Stimulated activated CD8-positive, alpha-beta memory T cell treated with anti-CD3 and anti-CD28 coated beads, Interleukin-2, amount 100 ng/mL, for 1 hour (primary cell): ENCODE results near the gene KCNMA1.

ENCODE experiments used
- DNase-seq, 2 donors: peaks; one replicate each; pipeline ENCODE4 v3.0.0-alpha.2; 2020; ENCODE audit warnings: low read depth in 2 of 2

KCNMA1 gene

DNA sequence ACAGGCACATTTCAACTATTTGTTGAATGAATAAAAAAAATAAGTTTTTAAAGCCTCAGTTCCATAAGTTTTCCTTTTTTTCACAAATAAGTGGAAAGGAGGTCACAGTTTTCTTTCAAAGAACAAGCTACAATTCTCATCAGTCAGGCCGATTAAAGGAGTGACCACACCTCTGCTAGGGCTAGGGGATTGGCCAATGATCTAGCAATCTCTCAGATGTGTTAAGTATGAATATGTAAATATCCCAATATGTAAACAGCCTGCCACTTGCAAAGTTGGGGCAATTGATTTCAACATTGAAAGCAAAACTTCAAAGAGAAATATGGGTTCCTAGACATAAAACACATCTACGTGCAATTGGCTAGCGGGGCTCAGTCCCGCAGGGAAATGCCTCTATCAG, 614.9 kb downstream of the KCNMA1 start:
- DNase-seq, result no peak

DNA sequence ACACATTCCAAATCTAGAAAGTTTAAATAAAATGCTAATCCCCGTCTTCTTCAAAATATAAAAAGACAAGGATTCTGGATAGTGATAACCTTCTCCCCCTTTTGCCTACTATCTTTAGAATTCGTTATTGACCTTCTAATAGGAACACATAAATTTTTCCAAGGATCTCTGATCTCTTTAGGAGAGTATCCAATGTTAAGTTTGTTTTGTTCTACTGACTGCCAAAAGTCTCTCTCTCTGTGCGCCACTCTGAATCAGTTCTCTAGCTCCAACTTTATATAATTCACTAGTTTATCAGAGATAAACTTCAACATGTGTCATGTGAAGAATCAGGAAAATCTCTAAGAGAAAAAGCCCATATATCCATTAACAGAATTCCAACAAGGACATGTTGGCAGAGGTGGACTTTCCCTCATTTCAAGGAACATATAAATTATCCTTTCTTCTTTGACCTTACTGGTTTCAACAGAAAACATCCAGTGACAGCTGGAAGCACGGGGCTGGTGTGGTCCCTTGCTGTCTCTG, 615.6 kb downstream of the KCNMA1 start:
- no peak for DNase-seq

DNA sequence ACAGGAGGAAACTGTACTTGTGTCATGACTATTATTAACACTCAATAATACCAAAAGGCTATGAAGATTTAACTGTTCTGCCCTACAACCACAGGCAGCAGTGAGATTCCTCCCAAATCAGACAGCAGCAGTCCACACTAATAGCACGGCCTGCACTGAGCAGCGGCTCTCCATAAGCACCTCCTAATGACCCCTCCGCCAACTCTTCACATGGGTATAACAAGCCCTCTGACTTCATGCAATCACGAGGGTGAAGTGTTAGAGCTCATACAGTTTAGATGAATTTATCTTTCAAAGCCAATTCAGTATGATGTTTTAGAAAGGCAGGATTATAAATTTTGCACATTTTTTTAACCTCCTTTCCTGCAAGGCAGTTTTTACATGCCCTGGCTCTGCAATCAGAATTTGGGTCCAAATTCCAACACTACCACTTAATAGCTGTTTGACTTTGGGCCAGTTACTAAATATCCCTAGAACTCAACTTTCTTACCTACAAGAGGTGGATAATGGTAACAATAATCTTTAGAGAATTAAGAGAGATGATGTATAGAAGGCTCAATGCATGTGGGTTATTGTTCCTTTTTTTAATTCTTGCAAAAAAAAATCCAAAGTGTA, 617.1 kb downstream of the KCNMA1 start:
- DNase-seq, result no peak

DNA sequence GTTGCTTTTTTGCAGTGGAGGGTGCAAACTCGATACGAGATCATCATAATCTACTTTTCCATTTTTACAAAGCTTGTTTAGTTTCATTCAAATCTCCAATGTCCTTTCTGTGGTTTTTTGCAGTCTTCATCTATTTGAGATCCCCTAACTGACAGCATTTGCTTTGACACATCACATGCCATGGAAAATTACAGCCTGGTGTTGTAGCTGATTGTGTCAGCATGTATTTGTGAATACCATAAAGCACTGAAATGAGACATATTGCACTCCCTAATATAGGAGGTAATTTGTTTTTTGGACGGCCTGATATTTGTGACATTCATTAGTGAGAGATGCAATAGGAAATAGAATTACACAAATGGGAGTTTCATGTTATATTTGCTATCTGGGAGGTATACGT, 620.8 kb downstream of the KCNMA1 start:
- no peak for DNase-seq

DNA sequence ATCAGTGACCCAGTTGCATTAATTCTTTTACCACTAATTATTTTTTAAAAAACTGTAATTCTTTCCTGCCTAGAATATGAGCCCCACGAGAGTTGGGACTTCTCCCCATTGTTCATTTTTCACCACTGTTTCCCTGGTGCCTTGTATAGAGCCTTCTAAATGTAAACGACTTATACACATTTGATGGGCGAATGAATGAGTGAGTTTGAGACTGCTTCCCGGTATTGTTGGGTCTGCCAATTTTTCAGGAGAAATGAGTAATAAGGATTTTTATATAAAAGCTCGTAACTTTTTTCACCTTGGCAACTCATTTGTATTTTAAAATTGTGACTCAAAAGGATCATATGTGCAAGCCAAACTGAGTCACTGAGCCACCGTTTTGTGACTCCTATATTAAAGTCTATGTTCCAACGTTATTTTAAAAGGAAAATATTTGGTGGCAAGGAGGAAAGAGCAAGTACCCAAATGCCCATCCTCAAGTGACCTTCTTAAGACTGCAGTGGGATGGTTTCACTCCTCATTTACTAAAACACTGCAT, 621.3 kb downstream of the KCNMA1 start:
- DNase-seq, result no peak

DNA sequence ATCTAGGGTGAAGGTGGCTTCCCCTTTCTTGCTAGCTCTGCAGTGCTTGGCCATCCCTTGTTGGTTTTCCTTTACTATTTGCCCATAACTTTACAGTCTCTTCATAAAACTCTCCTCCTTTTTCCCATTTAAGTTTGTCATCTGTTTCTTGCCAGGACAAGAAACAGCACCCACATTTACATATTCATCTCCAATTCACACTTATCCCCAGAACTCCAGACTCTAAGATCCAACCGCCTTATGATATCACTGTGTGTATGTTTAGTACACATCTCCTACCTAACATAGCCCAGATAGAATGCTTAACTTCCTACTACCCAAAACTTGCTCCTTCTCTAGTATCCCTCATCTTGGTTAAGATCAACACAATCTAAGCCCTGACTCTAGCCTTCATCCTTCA, 622.2 kb downstream of the KCNMA1 start:
- no peak for DNase-seq

DNA sequence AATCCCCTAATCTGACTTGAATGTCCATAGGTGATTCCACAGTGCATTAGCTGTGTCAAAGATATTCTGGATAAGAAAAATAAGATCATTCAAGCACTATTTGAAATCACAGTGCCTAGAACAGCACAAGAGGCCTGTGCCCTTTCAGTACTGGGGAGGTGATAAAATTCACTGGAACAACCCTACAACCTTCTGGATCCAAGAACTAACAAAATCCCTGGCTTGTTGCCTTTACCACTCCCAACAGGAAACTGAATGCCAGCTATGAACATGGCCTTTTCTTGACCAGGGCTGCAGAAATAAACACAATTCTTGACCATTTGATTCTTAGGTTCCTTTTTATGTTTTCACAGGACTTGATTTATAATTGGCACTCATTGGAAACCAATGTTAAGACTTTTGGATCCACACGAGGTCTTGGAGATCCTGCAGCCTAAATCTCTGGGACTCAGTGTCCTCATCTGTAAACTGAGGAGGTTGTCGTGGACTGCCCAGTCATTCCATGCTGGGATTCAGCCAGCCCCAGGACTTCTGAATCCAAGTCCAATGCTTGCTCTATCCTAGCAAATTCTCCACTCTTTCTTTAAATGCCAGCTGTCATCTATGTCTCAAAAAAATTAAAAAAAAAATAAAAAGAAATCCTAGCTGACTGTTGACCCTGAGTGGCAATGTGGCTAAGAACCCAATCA, 624.7 kb downstream of the KCNMA1 start:
- DNase-seq, result no peak

DNA sequence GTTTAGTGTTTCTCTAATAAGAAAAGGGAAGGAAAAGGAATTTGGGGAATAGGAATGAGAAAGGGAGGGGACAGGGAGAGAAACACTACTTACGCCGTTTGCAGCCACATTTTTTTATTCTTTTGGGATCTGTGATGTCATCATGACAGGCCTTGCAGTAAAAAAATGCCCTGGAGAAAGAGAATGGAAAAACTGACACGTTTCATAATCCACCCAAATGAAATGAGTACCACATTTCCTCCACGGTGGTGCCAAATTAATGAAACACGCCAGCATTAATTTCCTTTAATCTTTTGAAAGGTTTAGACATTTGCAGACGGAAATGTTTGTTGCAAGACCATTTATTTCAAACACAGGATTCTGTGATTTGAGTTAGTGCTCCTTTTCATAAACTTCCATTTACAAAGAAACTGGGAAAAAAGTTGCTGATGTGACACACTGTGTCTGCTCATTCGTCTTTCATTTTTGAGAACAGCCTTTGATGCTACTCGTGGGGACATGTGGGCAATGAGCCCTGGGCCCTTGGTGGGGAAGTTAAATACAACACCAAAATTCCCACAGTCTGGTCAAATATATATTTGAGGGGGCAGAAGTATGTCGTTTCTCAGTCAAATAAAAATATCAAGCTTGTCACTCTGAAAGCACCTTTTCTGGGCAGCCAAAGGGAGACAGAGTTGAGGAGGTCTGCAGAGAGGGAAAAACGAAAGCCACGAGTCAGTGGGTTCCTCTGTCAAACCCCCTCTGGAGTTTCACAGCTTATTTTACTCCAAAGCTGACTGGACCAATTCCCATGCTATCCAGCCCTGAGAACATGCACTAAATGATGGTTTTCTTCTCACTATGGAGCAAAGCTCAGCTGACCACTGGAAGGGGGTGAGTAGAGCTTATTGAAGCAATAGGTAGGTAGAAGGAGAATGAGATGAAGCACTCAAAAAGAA, 625.5 kb downstream of the KCNMA1 start:
- no peak for DNase-seq

DNA sequence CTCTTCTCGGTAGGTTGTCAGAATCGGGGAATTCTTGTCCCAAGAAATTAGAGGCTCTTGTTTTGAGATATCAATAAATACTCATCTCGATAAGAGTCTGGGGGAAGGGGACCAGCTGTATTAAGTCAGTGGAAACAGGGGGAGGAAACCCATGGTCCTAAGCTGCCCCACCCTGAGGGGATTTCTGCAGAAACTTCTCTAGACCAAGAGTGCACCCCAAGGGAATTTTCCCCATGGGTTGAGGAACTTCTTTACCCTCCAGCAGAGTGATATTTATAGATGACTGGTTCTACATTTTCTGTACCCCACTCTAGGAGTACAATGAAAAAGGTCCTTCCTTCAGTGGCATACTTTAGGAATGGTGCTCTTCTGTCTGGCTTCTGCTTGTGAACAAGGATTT, 627.2 kb downstream of the KCNMA1 start:
- DNase-seq, result no peak

DNA sequence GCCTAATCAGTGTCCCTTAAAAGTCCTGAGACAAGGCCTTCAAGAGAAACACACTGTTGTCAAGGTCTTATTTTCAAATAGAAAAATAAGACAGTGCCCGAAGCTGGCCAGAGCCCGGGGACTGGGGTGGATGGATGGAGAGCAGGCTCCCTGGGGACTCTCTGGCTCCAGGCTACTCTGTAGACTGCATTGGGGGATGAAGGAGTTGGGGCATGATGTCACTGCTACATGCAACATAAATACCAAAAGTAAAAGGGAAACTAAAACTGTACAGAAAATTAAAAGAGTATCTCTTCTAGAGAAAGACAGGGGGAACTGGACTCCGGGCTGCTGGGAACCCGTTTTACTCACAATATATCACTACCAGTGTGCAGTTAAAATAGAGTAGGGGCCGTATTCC, 629.8 kb downstream of the KCNMA1 start:
- no peak for DNase-seq

DNA sequence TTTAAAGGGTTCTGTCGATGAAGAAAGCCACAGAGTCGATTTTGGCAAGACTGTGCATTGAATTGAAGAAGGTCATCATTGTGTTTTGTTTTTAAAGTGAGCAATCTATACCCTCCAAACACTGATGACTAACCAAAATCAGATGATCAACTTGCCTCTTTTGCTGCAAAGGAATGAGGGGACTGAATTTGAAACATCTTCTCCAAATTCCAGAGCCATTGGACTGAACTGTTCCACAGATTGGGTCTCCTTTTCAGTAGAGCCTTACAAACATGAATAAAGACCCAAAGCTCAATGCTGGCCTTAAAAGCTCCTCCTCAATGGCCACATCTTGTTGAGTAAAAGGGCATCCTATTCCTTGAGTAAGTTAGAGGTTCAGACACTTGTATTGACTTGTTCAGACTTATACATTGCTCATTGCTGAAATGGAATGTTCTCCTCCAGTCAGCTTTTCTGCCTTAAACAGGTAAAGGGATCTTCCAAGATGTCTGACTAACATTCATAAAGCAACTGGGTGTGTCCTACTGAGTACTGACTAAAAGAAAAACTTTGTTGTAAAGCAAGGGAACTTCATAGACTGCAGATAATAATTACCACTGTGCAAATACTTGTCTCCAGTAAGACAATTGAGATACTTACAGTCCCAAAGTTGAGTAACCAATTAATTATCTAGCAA, 630.6 kb downstream of the KCNMA1 start:
- DNase-seq, result no peak

DNA sequence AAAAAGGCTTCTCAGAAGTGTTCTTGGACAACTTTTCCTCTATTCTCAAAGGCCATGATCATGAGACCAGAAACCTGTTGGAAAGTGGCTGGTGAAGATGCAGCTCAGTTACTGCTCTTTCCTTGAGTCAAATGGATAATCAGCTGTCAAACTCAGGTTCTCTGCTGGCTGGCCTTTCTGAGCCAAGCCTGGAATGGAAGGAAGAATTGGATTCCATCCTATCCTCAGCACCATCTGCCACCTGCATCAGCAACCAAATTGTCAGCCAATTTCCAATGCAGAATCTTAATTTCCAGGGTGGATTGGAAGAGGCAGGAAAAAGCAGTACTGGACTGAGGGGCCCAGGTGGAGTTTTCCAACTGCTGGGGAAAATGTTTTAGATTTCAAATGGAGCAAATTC, 631.7 kb downstream of the KCNMA1 start:
- DNase-seq, result no peak

DNA sequence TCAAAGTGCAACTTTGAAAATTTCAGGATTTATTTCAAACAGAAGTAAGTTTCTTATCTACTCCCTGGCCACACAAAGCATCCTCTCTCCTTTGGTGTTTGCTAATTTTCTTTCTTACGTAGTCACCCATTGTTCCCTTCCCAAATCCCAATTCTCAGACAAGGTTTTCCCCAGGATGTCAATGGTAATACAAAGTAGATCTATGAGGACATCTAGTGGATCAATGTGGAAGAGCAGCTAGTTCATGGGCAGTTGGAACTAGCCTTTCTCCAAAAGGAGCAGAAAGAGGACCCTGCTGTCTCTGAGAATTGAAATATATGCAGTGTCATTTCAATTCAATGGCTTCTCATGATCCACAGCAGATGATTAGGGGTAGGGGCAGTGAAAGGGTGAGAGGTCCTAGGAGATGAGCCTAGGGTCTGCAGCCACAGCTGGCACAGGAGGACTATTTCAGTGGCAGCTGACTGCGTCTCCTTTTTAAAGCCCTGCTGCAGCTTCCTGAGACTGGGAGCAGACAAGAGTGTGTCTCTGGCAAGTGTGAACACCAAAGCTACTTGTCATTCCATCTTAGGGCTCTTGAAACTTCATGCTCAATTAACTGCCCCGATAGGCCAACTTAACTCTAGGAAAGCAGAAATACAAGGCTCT, 632.6 kb downstream of the KCNMA1 start:
- DNase-seq, result no peak

DNA sequence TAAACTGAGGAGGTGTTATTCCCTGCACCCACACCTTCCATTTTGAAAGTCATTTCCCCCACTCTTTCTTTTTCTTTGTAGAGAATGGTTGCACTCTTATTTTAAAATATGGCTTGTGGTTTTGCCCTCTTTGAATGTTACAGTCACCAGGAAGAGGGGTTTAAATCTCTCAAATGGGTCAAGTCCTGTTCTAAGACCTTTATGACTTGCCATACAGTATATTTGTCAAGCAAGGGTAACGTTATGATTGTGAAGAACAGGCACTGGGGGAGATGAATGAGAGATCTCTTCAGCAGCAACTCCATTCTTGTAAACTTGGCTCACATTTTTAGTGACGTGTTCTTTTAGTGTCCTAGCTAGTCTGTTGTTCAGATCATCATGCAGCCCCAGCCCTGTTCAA, 634.7 kb downstream of the KCNMA1 start:
- no peak for DNase-seq

DNA sequence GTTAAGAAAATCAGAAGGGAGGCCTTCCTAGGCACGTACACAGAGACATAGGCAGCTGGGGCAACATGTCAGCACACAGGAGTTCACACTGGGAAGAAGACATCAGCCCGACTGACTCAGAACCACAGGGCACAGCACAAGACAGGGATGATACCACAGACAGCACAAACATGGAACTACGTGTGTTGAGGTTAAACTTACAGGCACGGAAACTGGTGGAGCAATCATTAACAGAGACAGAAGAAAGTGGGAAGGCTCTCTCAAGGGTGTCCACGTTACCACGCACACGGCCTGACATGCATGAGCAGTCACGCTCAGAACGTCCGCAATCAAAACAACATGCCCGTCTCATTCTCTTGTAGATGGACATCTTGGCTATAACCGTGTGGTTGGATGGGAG, 636.4 kb downstream of the KCNMA1 start:
- no peak for DNase-seq

DNA sequence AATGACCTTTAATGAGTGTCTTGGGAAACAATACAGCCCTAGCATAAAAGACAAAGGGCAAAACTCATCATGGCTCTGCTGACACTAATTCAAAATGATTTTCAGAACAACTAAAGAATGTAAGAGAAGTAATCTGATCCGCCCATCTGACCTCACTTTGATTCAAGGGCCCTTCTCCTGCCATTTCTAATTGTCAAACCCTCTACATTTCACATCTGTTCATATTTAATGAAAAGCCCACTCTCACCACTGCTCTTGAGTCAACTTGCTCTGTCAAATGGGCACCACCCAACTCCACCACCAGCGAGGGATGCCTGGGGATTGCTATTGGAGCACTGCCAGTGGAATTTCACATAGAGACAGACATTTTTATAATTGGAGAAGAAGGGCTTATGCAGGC, 639.2 kb downstream of the KCNMA1 start:
- no peak for DNase-seq

DNA sequence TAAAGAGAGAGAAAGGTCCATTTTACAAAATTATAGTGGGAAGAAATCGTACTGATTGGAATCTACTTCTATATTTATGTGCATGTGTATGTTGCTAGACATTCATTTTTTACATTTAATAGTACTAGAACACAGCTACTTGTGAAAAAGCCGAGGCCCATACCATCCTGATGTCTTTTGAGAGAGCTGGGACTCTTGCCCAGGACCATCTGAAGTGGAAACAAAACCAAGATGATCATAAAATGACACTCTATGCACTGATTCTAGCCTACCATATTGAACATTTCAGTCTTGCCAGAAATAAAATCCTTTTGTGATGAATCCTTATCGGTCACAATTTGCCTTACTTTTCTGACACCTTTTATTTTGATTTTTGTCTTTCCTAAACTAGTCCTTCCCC, 640.0 kb downstream of the KCNMA1 start:
- DNase-seq, result no peak

DNA sequence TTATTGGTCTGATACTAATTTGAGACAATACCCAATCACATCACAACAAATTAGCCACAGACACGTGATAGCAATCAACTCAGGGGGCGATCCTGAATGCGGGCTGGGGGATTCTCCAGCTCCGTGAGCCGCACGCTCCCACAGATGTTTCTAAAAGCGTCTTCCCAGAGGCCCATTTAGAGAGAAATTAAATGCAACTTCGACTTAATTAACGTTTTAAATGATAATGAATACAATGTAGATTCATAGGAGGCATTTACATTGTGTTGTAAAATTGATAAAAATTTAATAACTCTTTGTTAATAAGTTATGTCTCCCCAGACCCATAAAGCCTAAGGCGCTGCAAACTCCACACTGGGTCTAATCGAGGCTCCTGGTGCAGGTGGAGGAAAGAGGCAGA, 642.6 kb downstream of the KCNMA1 start:
- DNase-seq, result no peak

DNA sequence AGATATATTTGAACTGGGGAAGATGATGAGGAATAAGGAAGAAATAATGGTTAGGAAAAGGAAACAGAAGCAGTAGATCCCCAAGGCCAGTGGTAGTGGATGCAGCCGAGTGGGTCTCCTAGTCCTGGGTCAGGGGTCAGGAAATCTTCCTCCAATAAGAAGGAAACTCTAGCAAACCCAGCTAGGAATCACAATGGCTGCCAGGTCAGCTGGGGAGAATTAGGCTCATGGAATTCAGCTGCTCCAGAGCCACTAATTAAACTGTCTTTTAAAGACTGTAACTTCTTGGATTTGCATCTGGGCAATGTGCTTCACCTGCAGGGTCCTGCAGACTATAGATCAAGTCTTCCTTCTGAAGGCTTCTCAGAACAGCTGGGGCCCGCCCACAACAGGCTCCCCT, 644.4 kb downstream of the KCNMA1 start:
- DNase-seq, result no peak

DNA sequence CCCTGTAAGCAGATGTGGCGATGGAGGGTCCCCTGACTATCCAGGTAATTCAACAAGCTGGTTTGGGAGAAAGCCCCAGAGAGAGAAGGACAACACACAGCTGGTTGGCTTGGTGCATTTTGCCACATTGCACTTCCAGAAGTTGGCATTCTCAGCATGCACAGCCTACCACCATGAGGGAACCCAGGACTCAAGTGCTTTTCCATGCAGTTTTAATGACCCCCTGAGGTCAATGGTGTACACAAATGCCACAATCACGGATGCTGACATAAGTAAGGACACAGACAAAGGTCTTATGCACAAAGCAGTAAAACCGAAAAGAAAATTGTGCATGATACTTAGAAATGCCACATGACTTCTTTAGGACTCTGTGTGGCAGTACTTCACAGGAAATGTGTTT, 645.1 kb downstream of the KCNMA1 start:
- DNase-seq, result no peak

DNA sequence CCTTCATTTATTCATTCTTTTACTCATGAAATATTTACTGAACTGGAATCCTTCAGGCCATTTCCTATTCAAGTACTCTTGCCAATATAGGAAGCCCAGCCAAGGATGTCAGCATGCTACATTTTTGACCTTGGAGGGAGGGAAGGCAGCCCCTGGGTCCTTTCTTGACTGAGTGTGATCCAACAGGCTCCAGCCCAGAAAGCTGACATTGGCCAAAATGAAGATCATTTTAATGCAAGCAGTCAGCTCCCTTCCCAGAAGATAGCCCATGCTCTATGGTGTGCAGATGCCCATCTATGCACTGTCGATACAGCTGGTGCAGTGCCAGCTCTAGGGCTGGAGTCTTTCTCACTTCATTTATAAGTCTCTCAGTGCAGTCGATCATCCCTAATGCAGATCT, 646.0 kb downstream of the KCNMA1 start:
- DNase-seq, result no peak
